ENCODE data around the gene HIPK2. TPM values are rescaled to one million over a fixed set of nuclear protein-coding genes. Genes with fewer than 3 reads are reported as not detected.

The HIPK2 gene
- total and polyA plus RNA-seq, 2 donors (not counting 3 experiments of a cell fraction or from before 2014, with no cell fraction given): 9.0 to 43.8 TPM

DNA sequence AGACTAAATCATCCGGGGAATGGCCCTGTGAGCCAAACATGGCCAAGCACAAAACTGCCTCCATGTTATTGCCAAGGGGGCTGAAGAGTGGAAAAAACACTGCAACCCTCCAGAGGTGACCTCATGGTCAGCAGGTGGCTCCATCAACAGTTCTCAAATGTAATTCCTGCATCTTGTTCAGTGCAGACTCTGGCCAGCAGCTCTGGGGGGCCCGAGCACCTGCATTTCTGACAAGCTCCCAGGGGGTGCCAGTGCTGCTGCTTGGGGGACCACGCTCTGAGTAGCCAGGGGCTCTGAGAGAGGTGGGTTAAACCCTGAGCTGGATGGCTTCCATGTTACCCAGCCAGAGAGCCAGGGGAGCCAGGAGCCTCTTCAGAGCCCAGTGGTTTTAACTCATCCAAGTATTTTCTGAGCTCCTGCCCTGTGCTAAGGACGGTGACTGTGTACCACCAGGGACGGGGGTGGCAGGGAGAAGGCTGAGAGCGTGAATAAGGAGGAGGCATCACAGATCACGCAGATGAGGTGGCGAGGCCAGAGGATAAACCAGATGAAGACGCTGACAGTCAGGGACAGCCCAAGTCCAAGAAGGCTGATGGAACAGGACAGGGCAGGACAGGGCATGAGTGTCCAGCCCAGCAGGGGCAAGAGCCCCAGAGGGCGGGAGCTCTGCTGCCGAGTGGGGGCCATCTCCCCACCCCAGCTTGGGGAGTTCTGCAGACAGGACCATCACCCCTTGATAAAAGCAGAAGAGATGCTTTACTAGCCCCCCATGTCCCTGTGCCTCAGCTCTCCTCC is 201.4 kb downstream of the HIPK2 start:
- no TSS peak for BruUV-seq (replicated peaks)
- peaks cover 0 to 13% of the 10 kb centered on the region in 2 experiments for H3K36me3 ChIP-seq (ENCODE audit: control insufficient read depth in 2 of 2, extremely low read depth in 1 of 2, insufficient read depth in 2 of 2, low read length in 2 of 2)
- H3K4me1 ChIP-seq (ENCODE audit: control insufficient read depth, extremely low read depth, insufficient read depth, low read length): no peaks in the 10 kb centered on the region
- H3K27ac ChIP-seq (ENCODE audit: insufficient read depth, low read depth, low read length): no peak overlapping the region
- no peaks in the 10 kb centered on the region for H3K27me3 ChIP-seq (ENCODE audit: control insufficient read depth in 2 of 2, insufficient read depth in 2 of 2, low read length in 2 of 2)
- H4K20me1 ChIP-seq (replicated peaks; ENCODE audit: control insufficient read depth, extremely low read depth, insufficient read depth, low read length): no peaks in the 10 kb centered on the region
- dilution Hi-C loops (cut with MboI; ENCODE audit: extremely low pct_ligation_motif_present, low sequenced_read_pairs) (no loop called here), intact Hi-C loops (cut with micrococcal nuclease) (no loop called here)
- H2AFZ ChIP-seq (ENCODE audit: low read depth, low read length): no peak overlapping the region
- H3K9me3 ChIP-seq (replicated peaks; ENCODE audit: control insufficient read depth, insufficient read depth, low read length): no peaks in the 10 kb centered on the region
- no peak overlapping the region for H3K4me2 ChIP-seq (ENCODE audit: insufficient read depth, low read length)
- FAIRE-seq (no peak), DNase-seq (ENCODE audit: low read depth, low spot score) (no peak)
- H3K9ac ChIP-seq (replicated peaks; ENCODE audit: extremely low read depth, insufficient read depth, low read length): no peak overlapping the region
- no peak overlapping the region for H3K4me3 ChIP-seq (replicated peaks in 1 of 3; ENCODE audit: insufficient read depth in 1 of 3, low read depth in 1 of 3, low read length in 3 of 3)
- ChIA-PET CTCF (interaction anchor here (1.8 kb wide), 1 partner anchor 26 kb away, joined by 4 read pairs; no protein-coding TSS in a partner anchor), POLR2A (no interaction called here)
- H3K9me1 ChIP-seq (replicated peaks; ENCODE audit: control insufficient read depth, extremely low read depth, insufficient read depth, low read length): no peaks in the 10 kb centered on the region
- H3K79me2 ChIP-seq (ENCODE audit: control insufficient read depth, insufficient read depth, low read length): no peaks in the 10 kb centered on the region
- TF ChIP-seq POLR2AphosphoS5 (IDR thresholded peaks at IDR 0.05; ENCODE audit: insufficient read depth, low read depth, low read length) (no peak), GATA2 (IDR thresholded peaks at IDR 0.05; ENCODE audit: insufficient read depth, insufficient read length, low read depth, low read length) (no peak), MYC (IDR thresholded peaks at IDR 0.05; ENCODE audit: low read depth, low read length) (no peak), POLR2A (IDR thresholded peaks at IDR 0.05; ENCODE audit: low read depth, low read length) (no peak), EZH2 (IDR thresholded peaks at IDR 0.05; ENCODE audit: borderline replicate concordance, low read depth, low read length, severe bottlenecking) (no peak), JUN (IDR thresholded peaks at IDR 0.05; ENCODE audit: borderline replicate concordance, insufficient read depth, insufficient read length, low read depth) (no peak), FOS (IDR thresholded peaks at IDR 0.05; ENCODE audit: borderline replicate concordance, insufficient read depth, low read length) (no peak)
- TF ChIP-seq, protein P1, sequence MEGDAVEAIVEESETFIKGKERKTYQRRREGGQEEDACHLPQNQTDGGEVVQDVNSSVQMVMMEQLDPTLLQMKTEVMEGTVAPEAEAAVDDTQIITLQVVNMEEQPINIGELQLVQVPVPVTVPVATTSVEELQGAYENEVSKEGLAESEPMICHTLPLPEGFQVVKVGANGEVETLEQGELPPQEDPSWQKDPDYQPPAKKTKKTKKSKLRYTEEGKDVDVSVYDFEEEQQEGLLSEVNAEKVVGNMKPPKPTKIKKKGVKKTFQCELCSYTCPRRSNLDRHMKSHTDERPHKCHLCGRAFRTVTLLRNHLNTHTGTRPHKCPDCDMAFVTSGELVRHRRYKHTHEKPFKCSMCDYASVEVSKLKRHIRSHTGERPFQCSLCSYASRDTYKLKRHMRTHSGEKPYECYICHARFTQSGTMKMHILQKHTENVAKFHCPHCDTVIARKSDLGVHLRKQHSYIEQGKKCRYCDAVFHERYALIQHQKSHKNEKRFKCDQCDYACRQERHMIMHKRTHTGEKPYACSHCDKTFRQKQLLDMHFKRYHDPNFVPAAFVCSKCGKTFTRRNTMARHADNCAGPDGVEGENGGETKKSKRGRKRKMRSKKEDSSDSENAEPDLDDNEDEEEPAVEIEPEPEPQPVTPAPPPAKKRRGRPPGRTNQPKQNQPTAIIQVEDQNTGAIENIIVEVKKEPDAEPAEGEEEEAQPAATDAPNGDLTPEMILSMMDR (IDR thresholded peaks at IDR 0.05; ENCODE audit: extremely low read depth in 1 of 2, insufficient read depth in 1 of 2, low read depth in 1 of 2, low read length in 2 of 2): no peak
- TF ChIP-seq, protein P2, sequence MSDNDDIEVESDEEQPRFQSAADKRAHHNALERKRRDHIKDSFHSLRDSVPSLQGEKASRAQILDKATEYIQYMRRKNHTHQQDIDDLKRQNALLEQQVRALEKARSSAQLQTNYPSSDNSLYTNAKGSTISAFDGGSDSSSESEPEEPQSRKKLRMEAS (IDR thresholded peaks at IDR 0.05; ENCODE audit: insufficient read depth, insufficient read length): no peak

Measured in endothelial cell of umbilical vein (primary cell).